Endothelial cell of umbilical vein (primary cell): Measurements from ENCODE around the gene APBA2. TPM values are rescaled to one million over a fixed set of nuclear protein-coding genes. Genes with fewer than 3 reads are reported as not detected.

Experiments used
- BruUV-seq: library from RNA; stranded (reverse); fragments of 400-500 nt; replicated peaks from 2 replicates; lab custom pipeline; 2021; lab: Mats Ljungman, UMichigan
- CTCF ChIA-PET: fragments of 300-600, 350-600 bp; sonication (Branson Sonifier 250); formaldehyde crosslinking; loops from one replicate; lab custom pipeline; 2021; ENCODE audit warnings: antibody characterized with exemption, inconsistent platforms; lab: Charles Lee
- POLR2A ChIA-PET: fragments of 300-600, 350-600 bp; sonication (Branson Sonifier 250); formaldehyde crosslinking; loops from one replicate; lab custom pipeline; 2021; ENCODE audit warnings: antibody characterized with exemption, inconsistent platforms; lab: Charles Lee
- DNase-seq: peaks from one replicate; pipeline ENCODE4 v3.0.0-alpha.2; 2011; ENCODE audit warnings: low read depth, low spot score
- FAIRE-seq: peaks from 2 replicates; lab custom pipeline; 2011; peaks lifted over from hg19 to GRCh38; lab: Jason Lieb, UNC
- H2AFZ ChIP-seq: 2 replicates; pipeline ENCODE4 v1.6.0; 2012; ENCODE audit warnings: low read depth, low read length, control low read depth, inconsistent platforms
- H3K27ac ChIP-seq: 2 replicates; pipeline ENCODE4 v1.5.1; 2011; ENCODE audit warnings: low read depth, mild to moderate bottlenecking, control low read depth, low read length, moderate library complexity; ENCODE audit not compliant: insufficient read depth
- H3K27me3 ChIP-seq, 2 experiments: 2 replicates each; pipeline versions ENCODE4 v1.6.0 to v1.6.1; 2011; ENCODE audit warnings: low read length in 2 of 2, mixed read lengths in 1 of 2; ENCODE audit not compliant: control insufficient read depth in 2 of 2, insufficient read depth in 2 of 2
- H3K36me3 ChIP-seq, 2 experiments: 2 replicates in 1 of 2; 3 replicates in 1 of 2; pipeline ENCODE4 v1.5.1; 2011; ENCODE audit warnings: low read length in 2 of 2, mild to moderate bottlenecking in 1 of 2, moderate library complexity in 1 of 2; ENCODE audit not compliant: control insufficient read depth in 2 of 2, insufficient read depth in 2 of 2; ENCODE audit errors: extremely low read depth in 1 of 2
- H3K4me1 ChIP-seq: 3 replicates; pipeline ENCODE4 v1.5.1; 2011; ENCODE audit warnings: mild to moderate bottlenecking, low read length; ENCODE audit not compliant: control insufficient read depth, insufficient read depth; ENCODE audit errors: extremely low read depth
- H3K4me2 ChIP-seq: 2 replicates; pipeline ENCODE4 v1.6.1; 2011; ENCODE audit warnings: low read length, control low read depth, mixed read lengths; ENCODE audit not compliant: insufficient read depth
- H3K4me3 ChIP-seq, 3 experiments: fragments of 200-600 bp in 1 of 3; sonication (generic), shearing (Covaris generic) in 1 of 3; replicated peaks in 1 of 3; 2 replicates each; pipeline ENCODE4 v1.5.1; 2011 to 2016; ENCODE audit warnings: control low read depth in 3 of 3, low read length in 3 of 3, mild to moderate bottlenecking in 2 of 3, inconsistent platforms in 1 of 3, low read depth in 1 of 3, moderate library complexity in 1 of 3; ENCODE audit not compliant: insufficient read depth in 1 of 3
- H3K79me2 ChIP-seq: 2 replicates; pipeline ENCODE4 v1.6.0; 2012; ENCODE audit warnings: low read length, inconsistent platforms; ENCODE audit not compliant: control insufficient read depth, insufficient read depth
- H3K9ac ChIP-seq: replicated peaks from 2 replicates; pipeline ENCODE3; 2011; ENCODE audit warnings: low read length, control low read depth; ENCODE audit not compliant: insufficient read depth; ENCODE audit errors: extremely low read depth
- H3K9me1 ChIP-seq: replicated peaks from 3 replicates; pipeline ENCODE4 v1.6.0; 2011; ENCODE audit warnings: mild to moderate bottlenecking, low read length; ENCODE audit not compliant: control insufficient read depth, insufficient read depth; ENCODE audit errors: extremely low read depth
- H3K9me3 ChIP-seq: replicated peaks from 2 replicates; pipeline ENCODE4 v1.5.1; 2012; ENCODE audit warnings: low read length, inconsistent platforms; ENCODE audit not compliant: control insufficient read depth, insufficient read depth
- H4K20me1 ChIP-seq: replicated peaks from 2 replicates; pipeline ENCODE3; 2011; ENCODE audit warnings: mild to moderate bottlenecking, low read length; ENCODE audit not compliant: control insufficient read depth, insufficient read depth; ENCODE audit errors: extremely low read depth
- EZH2 ChIP-seq: IDR thresholded peaks from 2 replicates; pipeline ENCODE4 v1.6.1; 2012; ENCODE audit warnings: borderline replicate concordance, low read depth, mild to moderate bottlenecking, moderate library complexity, low read length, inconsistent platforms; ENCODE audit not compliant: severe bottlenecking
- FOS ChIP-seq: IDR thresholded peaks from 2 replicates; pipeline ENCODE4 v1.6.1; 2011; ENCODE audit warnings: mild to moderate bottlenecking, low read length, moderate library complexity, borderline replicate concordance; ENCODE audit not compliant: insufficient read depth
- GATA2 ChIP-seq: IDR thresholded peaks from 2 replicates; pipeline ENCODE4 v1.7.0; 2011; ENCODE audit warnings: low read depth, mild to moderate bottlenecking, moderate library complexity, mixed read lengths, low read length; ENCODE audit not compliant: insufficient read length, insufficient read depth
- JUN ChIP-seq: IDR thresholded peaks from 2 replicates; pipeline ENCODE4 v1.6.1; 2011; ENCODE audit warnings: borderline replicate concordance, low read depth; ENCODE audit not compliant: insufficient read length, insufficient read depth
- MYC ChIP-seq: IDR thresholded peaks from one replicate; pipeline ENCODE4 v1.6.1; 2011; ENCODE audit warnings: mild to moderate bottlenecking, low read depth, low read length
- POLR2A ChIP-seq: IDR thresholded peaks from 2 replicates; pipeline ENCODE4 v1.6.1; 2012; ENCODE audit warnings: low read depth, mild to moderate bottlenecking, control low read depth, low read length
- POLR2AphosphoS5 ChIP-seq: IDR thresholded peaks from 2 replicates; pipeline ENCODE4 v1.6.1; 2012; ENCODE audit warnings: low read depth, mild to moderate bottlenecking, control low read depth, low read length, moderate library complexity; ENCODE audit not compliant: insufficient read depth
- dilution Hi-C: fragments of 300-500 bp; cut with MboI; formaldehyde crosslinking; loops from one replicate; pipeline ENCODE4 v1.15.0; 2019; ENCODE audit warnings: low sequenced_read_pairs; ENCODE audit not compliant: extremely low pct_ligation_motif_present
- intact Hi-C: fragments of 100-400 bp; cut with micrococcal nuclease; formaldehyde crosslinking; loops from one replicate; pipeline ENCODE4 v1.10.0; 2022
- polyA plus RNA-seq, 4 experiments: library from polyadenylated mRNA; depleted of rRNA in 3 of 4; stranded (reverse) in 3 of 4; unstranded in 1 of 4; fragments of >200 nt; gene quantifications; 2 replicates each; pipeline versions ENCODE4 v1.2.1 to v1.2.3, GENCODE V29; 2011 to 2012; ENCODE audit warnings: missing spikeins in 1 of 4
- total RNA-seq: library from RNA; stranded (reverse); gene quantifications from 2 replicates; pipeline ENCODE4 v1.2.3, GENCODE V29; 2021
- TF ChIP-seq, protein P1 (sequence below), 2 donors: IDR thresholded peaks; 1 replicate in 1 of 2; 2 replicates in 1 of 2; pipeline ENCODE4 v1.5.1; 2011; ENCODE audit warnings: low read length in 2 of 2, mild to moderate bottlenecking in 2 of 2, moderate library complexity in 2 of 2, control low read depth in 1 of 2, inconsistent platforms in 1 of 2, low read depth in 1 of 2; ENCODE audit not compliant: insufficient read depth in 1 of 2; ENCODE audit errors: extremely low read depth in 1 of 2
- TF ChIP-seq, protein P2 (sequence below): IDR thresholded peaks from 2 replicates; pipeline ENCODE4 v1.6.1; 2011; ENCODE audit not compliant: insufficient read depth, insufficient read length

Gene APBA2
- total and polyA plus RNA-seq, 2 donors (not counting 3 experiments of a cell fraction or from before 2014, with no cell fraction given) = 5.7 to 11.1 TPM

DNA sequence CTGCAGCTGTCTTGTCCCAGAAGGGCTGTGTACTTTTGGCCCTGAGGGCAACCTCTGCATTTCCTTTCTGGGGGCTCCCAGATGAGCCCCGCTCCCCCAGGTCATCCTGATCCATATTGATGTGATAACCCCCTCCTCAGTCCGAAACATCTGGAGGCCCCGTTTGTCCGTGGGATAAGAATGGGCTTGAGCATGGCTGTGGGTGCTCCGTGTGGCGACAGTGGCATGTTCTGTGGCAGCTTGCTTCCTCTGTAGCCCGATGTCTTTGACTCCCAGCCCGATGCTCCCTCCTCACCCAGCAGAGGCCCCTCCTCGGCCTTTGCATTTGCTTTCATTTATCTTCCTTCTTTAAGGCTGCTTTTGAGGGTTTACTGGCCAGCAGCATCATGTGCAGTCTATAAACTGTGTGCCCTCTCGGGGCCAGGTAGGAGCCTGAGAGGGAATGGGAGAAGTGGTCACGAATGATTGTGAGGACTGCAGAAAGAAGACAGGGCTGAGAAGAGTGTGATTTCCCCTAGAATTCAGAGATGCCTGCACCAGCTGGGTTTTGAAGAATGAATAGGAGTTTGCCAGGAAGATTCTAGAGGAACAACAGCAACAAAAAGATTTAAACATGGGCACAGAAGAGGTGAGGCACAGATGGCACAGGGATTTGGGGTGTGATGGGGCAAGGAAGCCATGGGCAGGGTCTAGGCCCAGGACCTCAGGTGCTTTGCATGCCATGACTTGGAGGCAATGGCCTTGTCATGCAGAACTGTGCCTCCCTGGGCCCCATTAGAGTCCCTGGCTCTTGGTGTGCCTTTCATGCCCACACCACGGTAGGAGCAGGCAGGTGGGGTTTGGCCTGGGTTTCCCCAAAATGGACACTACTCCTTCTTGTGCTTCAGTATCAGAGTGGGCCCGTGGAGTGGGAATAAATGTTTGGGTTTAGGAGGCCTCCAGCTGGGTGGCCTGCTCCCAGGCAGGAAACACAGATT lies 34.2 kb downstream of the APBA2 start:
- Histone ChIP-seq H3K36me3 (no peaks in the 10 kb centered on the region), H3K27ac (no peak overlapping the region), H3K27me3 (no peaks in the 10 kb centered on the region), H3K9ac (no peak overlapping the region), H2AFZ (no peak overlapping the region), H3K4me1 (no peaks in the 10 kb centered on the region), H4K20me1 (no peaks in the 10 kb centered on the region), H3K4me2 (no peak overlapping the region), H3K79me2 (no peaks in the 10 kb centered on the region), H3K9me1 (no peaks in the 10 kb centered on the region), H3K4me3 (no peak overlapping the region), H3K9me3 (no peaks in the 10 kb centered on the region)
- intact Hi-C loops = loop anchor here (5.0 kb wide), 2 partner anchors 57 to 128 kb away; no protein-coding TSS in a partner anchor
- BruUV-seq = no TSS peak
- CTCF ChIA-PET = interaction anchor here (1.0 to 2.7 kb wide), 3 partner anchors 10 to 52 kb away, joined by 3 to 8 read pairs (median 3); no protein-coding TSS in a partner anchor
- dilution Hi-C loops = no loop called here
- FAIRE-seq (no peak), DNase-seq (no peak)
- no peak for TF ChIP-seq JUN
- POLR2A ChIA-PET = no interaction called here

DNA sequence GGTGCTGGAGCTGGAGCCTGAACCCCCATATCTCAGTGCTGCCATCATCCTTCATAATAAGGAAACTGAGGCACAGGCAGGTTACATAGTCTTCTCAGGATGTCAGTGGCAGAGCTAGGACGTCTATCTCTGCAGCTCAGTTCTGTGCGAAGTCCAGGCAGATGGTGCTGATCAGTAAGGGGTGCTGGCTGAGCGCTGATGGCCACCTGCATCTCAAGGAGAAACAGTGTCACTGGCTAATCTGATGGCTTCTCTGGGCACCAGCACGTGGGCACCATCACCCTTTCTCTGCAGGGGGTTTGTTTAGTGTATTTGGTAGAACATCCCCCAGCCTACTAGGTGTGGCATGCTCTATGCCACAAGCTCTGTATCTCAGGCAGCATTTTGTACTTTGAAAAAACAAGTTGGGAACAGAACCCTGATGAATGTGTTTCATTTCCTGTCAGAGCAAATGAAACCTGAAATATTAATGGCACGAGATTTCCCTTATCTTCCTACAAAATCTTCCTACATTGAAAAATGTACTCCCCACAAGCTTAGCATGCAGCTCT lies 35.1 kb downstream of the APBA2 start:
- BruUV-seq = no TSS peak
- TF ChIP-seq MYC = no peak
- TF ChIP-seq, protein P1, sequence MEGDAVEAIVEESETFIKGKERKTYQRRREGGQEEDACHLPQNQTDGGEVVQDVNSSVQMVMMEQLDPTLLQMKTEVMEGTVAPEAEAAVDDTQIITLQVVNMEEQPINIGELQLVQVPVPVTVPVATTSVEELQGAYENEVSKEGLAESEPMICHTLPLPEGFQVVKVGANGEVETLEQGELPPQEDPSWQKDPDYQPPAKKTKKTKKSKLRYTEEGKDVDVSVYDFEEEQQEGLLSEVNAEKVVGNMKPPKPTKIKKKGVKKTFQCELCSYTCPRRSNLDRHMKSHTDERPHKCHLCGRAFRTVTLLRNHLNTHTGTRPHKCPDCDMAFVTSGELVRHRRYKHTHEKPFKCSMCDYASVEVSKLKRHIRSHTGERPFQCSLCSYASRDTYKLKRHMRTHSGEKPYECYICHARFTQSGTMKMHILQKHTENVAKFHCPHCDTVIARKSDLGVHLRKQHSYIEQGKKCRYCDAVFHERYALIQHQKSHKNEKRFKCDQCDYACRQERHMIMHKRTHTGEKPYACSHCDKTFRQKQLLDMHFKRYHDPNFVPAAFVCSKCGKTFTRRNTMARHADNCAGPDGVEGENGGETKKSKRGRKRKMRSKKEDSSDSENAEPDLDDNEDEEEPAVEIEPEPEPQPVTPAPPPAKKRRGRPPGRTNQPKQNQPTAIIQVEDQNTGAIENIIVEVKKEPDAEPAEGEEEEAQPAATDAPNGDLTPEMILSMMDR (IDR thresholded peaks at IDR 0.05; ENCODE audit: extremely low read depth in 1 of 2, insufficient read depth in 1 of 2, low read depth in 1 of 2, low read length in 2 of 2) = no peak
- TF ChIP-seq FOS = no peak
- TF ChIP-seq EZH2 = no peak
- no peak for TF ChIP-seq POLR2AphosphoS5
- TF ChIP-seq, protein P2, sequence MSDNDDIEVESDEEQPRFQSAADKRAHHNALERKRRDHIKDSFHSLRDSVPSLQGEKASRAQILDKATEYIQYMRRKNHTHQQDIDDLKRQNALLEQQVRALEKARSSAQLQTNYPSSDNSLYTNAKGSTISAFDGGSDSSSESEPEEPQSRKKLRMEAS = no peak
- TF ChIP-seq GATA2 = no peak
- no peak for TF ChIP-seq POLR2A
- no peak for TF ChIP-seq JUN
- CTCF ChIA-PET = interaction anchor here (1.0 to 2.7 kb wide), 4 partner anchors 9 to 183 kb away, joined by 3 to 8 read pairs (median 5); no protein-coding TSS in a partner anchor

More for the DNA sequence above, 35.1 kb downstream of the APBA2 start:
- Histone ChIP-seq H3K9ac (no peak overlapping the region), H4K20me1 (no peaks in the 10 kb centered on the region), H3K79me2 (no peaks in the 10 kb centered on the region), H3K9me3 (no peaks in the 10 kb centered on the region), H3K36me3 (no peaks in the 10 kb centered on the region), H3K4me1 (no peaks in the 10 kb centered on the region), H2AFZ (no peak overlapping the region), H3K4me3 (no peak overlapping the region), H3K4me2 (no peak overlapping the region), H3K27me3 (no peaks in the 10 kb centered on the region), H3K9me1 (no peaks in the 10 kb centered on the region), H3K27ac (no peak overlapping the region)
- FAIRE-seq = no peak
- dilution Hi-C loops = no loop called here
- no peak for DNase-seq
- POLR2A ChIA-PET = no interaction called here
- intact Hi-C loops = no loop called here
